ENCODE data around the gene FBXW8.

- TF ChIP-seq POLR2A (IDR thresholded peaks at IDR 0.05; ENCODE audit: low read length) (no peak), GATA1 (IDR thresholded peaks at IDR 0.05; ENCODE audit: low read depth, low read length) (no peak)
These were observed 109.1 kb downstream of the FBXW8 start for GRCh38 chr12:117019866-117020265.
